Bronchial epithelial cell (primary cell): ENCODE measurements around the gene ZNF669. TPM values are rescaled to one million over a fixed set of nuclear protein-coding genes. Genes with fewer than 3 reads are reported as not detected.

ENCODE experiments used
- DNase-seq: peaks from one replicate; pipeline ENCODE4 v3.0.0-alpha.2; 2010; ENCODE audit warnings: low read depth
- FAIRE-seq: peaks from 2 replicates; lab custom pipeline; 2011; peaks lifted over from hg19 to GRCh38; lab: Jason Lieb, UNC
- H3K27me3 ChIP-seq: 2 replicates; pipeline ENCODE4 v1.5.1; 2011; ENCODE audit warnings: low read length; ENCODE audit not compliant: control insufficient read depth, insufficient read depth
- H3K36me3 ChIP-seq: 2 replicates; pipeline ENCODE4 v1.5.1; 2011; ENCODE audit warnings: low read length; ENCODE audit not compliant: control insufficient read depth, insufficient read depth
- H3K4me3 ChIP-seq: 2 replicates; pipeline ENCODE4 v1.5.1; 2011; ENCODE audit warnings: mild to moderate bottlenecking, low read depth, low read length, control low read depth
- CTCF ChIP-seq: IDR thresholded peaks from 2 replicates; pipeline ENCODE4 v1.5.1; 2011; ENCODE audit warnings: mild to moderate bottlenecking, moderate library complexity, low read length, control low read depth, inconsistent platforms; ENCODE audit not compliant: insufficient read depth, severe bottlenecking
- total RNA-seq: library from RNA; depleted of rRNA; stranded (reverse); fragments of >200 nt; gene quantifications from 2 replicates; pipeline ENCODE4 v1.2.1, GENCODE V29; 2014

Gene ZNF669
- total RNA-seq, 1 donor from 2014 or later = 10.3 TPM

- Histone ChIP-seq H3K4me3 (no peak overlapping the region), H3K36me3 (no peaks in the 10 kb centered on the region), H3K27me3 (no peaks in the 10 kb centered on the region)
- TF ChIP-seq CTCF = no peak
- FAIRE-seq (no peak), DNase-seq (no peak)
These were observed 43.4 kb downstream of the ZNF669 start for GRCh38 chr1:247060771-247061170.

- no peak overlapping the region for H3K4me3 ChIP-seq
- H3K27me3 ChIP-seq = no peaks in the 10 kb centered on the region
- no peaks in the 10 kb centered on the region for H3K36me3 ChIP-seq
- DNase-seq (no peak), FAIRE-seq (no peak)
- no peak for TF ChIP-seq CTCF
These were observed 48.1 kb downstream of the ZNF669 start for GRCh38 chr1:247056071-247056470.

- TF ChIP-seq CTCF = no peak
- Histone ChIP-seq H3K36me3 (no peaks in the 10 kb centered on the region), H3K27me3 (no peaks in the 10 kb centered on the region), H3K4me3 (no peak overlapping the region)
- FAIRE-seq (no peak), DNase-seq (peak; percentile 54)
These were observed 49.2 kb downstream of the ZNF669 start for GRCh38 chr1:247054992-247055415.

Other genes starting within 250 kb of the ZNF669 start
- gene AHCTF1, start 172.4 kb downstream of the ZNF669 start, total RNA-seq = 28.2 and 28.3 TPM in 2 replicates
- gene ZNF695, start 96.3 kb downstream of the ZNF669 start, total RNA-seq = 0.53 and 0.90 TPM in 2 replicates
- 3.7 and 4.5 TPM in 2 replicates for gene ZNF670, start 25.5 kb downstream of the ZNF669 start, total RNA-seq
- gene ZNF124, start 67.7 kb upstream of the ZNF669 start, total RNA-seq = 11.3 and 21.1 TPM in 2 replicates
- gene VN1R5, start 151.7 kb upstream of the ZNF669 start, total RNA-seq = not detected in 2 replicates
- gene ZNF496, start 227.5 kb upstream of the ZNF669 start, total RNA-seq = 5.0 and 9.5 TPM in 2 replicates